ENCODE measurements around the gene ADGRD2. TPM values are rescaled to one million over a fixed set of nuclear protein-coding genes. Genes with fewer than 3 reads are reported as not detected.

The ADGRD2 gene
- total RNA-seq, 2 experiments from 2014 or later, result not detected

DNA sequence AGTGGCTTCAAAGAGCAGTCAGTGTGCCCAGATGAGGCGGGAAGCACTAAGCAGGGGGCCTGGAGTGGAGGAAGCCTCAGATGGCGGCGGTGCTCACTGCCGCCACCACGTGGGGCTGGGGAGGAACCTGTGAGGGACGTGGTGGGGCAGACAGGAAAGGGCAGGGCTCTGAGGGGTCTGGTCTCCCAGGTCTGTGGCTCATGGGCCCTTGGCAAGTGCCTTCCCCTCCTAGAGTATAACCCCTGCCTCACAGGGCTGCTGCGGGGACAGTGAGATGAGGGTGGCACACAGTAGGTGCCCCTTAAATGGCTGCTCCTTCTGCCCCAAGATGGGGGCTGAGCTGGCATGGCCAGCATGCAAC lies 30.4 kb downstream of the ADGRD2 start:
- no peaks in the 10 kb centered on the region for H3K4me1 Mint-ChIP-seq
- H3K9me3 Mint-ChIP-seq, result no peaks in the 10 kb centered on the region
- ChIA-PET CTCF (no interaction called here), POLR2A (no interaction called here)
- H3K27ac Mint-ChIP-seq, result no peak overlapping the region
- H3K27me3 Mint-ChIP-seq, result peaks cover 5% of the 10 kb centered on the region
- no peaks in the 10 kb centered on the region for H3K36me3 Mint-ChIP-seq (ENCODE audit: low read depth)
- H3K4me3 Mint-ChIP-seq, result no peak overlapping the region
- no peak for DNase-seq

DNA sequence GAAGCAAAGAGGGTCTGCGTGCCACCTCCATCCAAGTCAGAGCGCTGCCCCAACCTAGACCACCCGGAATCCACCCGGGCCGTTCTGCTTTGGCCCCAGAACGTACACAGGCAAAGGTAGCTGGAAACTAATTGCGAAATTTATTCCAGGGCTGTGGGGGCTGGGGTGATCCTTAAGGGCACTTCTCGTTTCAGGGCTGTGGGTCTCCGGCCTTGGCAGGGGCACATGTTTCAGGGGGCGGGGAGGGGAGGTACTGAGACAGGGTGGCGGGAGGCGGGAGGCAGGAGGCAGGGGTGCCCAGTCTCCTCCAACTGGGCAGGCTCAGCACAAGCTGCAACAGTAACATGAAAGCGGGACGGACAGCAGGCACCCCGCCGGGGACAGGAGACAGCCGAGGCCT lies 30.9 kb downstream of the ADGRD2 start:
- Mint-ChIP-seq H3K27me3 (peaks cover 5% of the 10 kb centered on the region), H3K36me3 (ENCODE audit: low read depth) (no peaks in the 10 kb centered on the region), H3K27ac (no peak overlapping the region), H3K4me3 (no peak overlapping the region), H3K4me1 (no peaks in the 10 kb centered on the region), H3K9me3 (no peaks in the 10 kb centered on the region)
- CTCF ChIA-PET, result no interaction called here
- no peak for DNase-seq
- POLR2A ChIA-PET, result no interaction called here

DNA sequence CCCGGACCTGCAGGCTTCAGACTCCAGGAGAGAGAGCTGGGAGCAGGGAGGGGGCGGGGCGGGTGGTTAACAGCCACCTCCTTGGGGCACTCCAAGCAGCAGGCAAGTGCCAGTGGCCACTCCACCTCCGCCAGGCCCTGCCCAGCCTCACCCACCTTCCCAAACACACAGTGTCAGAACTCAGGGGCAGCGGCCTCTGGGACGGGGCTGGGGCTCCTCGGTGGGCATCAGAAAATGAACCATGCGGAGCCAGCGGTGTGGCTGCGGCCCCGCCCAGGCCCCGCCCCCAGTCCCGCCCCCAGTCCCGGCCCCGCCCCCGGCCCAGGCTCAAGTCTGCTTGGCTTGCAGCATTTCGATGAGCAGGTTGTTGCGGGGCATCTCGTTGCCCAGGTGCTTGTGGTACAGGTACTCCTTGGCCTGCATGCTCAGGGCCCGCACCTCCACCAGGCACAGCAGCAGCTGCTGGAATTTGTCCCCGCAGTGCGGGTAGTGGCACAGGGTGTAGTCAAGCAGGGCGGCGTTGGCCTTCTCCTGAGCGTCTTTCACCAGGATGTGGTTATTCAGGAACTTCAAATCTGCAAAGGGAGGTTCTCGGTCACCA lies 32.3 kb downstream of the ADGRD2 start:
- Mint-ChIP-seq H3K27me3 (peaks cover 5% of the 10 kb centered on the region), H3K4me1 (no peaks in the 10 kb centered on the region), H3K27ac (no peak overlapping the region), H3K36me3 (ENCODE audit: low read depth) (no peaks in the 10 kb centered on the region), H3K4me3 (no peak overlapping the region), H3K9me3 (no peaks in the 10 kb centered on the region)
- DNase-seq, result no peak
- CTCF ChIA-PET, result no interaction called here
- POLR2A ChIA-PET, result no interaction called here

DNA sequence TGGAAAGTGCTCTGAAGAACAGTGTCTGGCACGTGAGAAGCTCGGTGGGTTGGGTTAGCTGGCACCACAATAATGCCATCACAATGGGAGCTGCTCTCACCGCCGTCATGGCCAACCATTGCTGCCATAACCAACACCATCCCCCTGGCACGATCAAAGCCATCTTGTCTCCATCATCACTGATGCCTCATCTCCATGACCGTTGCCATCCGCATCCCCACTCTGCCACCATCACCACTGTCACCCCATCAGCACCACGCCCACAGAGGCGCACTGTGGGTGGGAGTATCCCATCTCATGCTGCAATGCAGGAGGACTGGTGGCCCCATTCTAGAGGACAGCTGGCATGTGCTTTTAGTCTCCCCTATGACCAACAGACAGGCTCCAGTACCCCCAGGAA lies 33.2 kb downstream of the ADGRD2 start:
- POLR2A ChIA-PET, result no interaction called here
- H3K27ac Mint-ChIP-seq, result no peak overlapping the region
- no peak for DNase-seq
- CTCF ChIA-PET, result no interaction called here
- H3K4me3 Mint-ChIP-seq, result no peak overlapping the region
- no peaks in the 10 kb centered on the region for H3K9me3 Mint-ChIP-seq
- no peaks in the 10 kb centered on the region for H3K4me1 Mint-ChIP-seq
- peaks cover 3% of the 10 kb centered on the region for H3K27me3 Mint-ChIP-seq
- no peaks in the 10 kb centered on the region for H3K36me3 Mint-ChIP-seq (ENCODE audit: low read depth)

DNA sequence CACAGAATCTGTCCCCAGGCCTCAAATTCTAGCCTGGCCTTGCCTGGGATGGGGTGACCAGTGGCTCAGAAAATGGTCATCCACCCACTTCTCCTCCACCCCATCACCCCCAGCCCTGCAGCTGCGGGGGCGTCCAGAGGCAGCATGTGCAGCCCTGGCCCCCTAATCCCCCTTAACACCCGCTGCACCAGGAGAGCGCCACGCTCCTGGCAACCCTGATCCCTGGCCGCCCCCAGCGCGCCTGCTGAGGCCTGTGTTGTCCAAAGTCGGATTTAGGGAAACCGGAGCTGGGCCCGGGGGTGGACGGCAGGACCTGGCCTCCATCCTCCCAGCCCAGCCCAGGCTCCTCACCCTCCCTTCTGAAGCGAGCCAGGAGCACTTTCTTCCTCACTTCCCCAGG lies 35.0 kb downstream of the ADGRD2 start:
- H3K9me3 Mint-ChIP-seq, result no peaks in the 10 kb centered on the region
- H3K4me3 Mint-ChIP-seq, result no peak overlapping the region
- CTCF ChIA-PET, result no interaction called here
- H3K4me1 Mint-ChIP-seq, result no peaks in the 10 kb centered on the region
- no peak overlapping the region for H3K27ac Mint-ChIP-seq
- H3K36me3 Mint-ChIP-seq (ENCODE audit: low read depth), result no peaks in the 10 kb centered on the region
- POLR2A ChIA-PET, result no interaction called here
- no peak for DNase-seq
- H3K27me3 Mint-ChIP-seq, result peaks cover 3% of the 10 kb centered on the region

DNA sequence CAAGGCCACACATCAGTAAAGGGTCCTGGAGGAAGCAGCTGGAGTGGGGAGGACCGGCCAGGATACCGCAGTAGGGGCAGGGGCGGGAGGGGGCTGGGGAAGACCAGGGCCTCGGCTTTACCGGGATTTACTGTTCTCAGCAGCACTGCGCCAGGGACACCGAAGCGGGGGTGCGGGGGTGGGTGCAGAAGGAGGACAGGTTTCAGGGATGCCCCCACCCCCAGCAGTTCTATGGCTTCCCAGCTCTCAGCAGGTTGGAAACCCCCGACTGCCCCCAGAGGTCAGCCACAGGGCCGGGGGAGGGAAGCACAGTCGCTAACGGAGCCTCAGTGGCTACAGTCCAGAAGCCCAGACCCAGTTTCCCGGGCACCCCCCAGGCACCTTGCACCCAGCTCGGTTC lies 35.7 kb downstream of the ADGRD2 start:
- Mint-ChIP-seq H3K27ac (no peak overlapping the region), H3K36me3 (ENCODE audit: low read depth) (no peaks in the 10 kb centered on the region), H3K4me3 (no peak overlapping the region), H3K4me1 (no peaks in the 10 kb centered on the region), H3K27me3 (peaks cover 3% of the 10 kb centered on the region), H3K9me3 (no peaks in the 10 kb centered on the region)
- POLR2A ChIA-PET, result no interaction called here
- CTCF ChIA-PET, result no interaction called here
- no peak for DNase-seq

DNA sequence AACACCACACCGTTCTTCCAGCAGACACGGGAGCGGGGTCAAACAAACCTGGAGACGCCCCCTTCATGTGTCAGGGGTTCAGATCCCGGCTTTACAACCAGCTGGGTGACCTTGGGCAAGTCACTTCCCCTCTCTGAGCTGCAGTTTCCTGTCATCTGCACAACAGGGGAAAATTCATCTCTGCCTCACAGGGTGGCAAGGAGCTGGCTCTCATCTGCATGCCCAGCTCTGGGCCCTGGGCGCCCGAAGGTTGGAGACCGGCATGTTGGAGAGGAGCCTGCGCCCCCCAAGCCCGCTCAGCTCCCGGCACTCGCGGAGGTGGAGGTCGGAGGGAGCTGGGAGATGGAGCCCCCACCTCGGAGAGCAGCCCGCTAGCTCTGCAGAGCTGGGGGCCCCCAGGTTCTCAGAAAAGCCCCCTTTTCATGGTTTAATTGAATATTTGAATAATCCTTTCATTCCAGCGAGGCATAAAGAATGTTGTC lies 36.6 kb downstream of the ADGRD2 start:
- Mint-ChIP-seq H3K4me1 (no peaks in the 10 kb centered on the region), H3K27ac (no peak overlapping the region), H3K9me3 (no peaks in the 10 kb centered on the region), H3K4me3 (no peak overlapping the region), H3K36me3 (ENCODE audit: low read depth) (no peaks in the 10 kb centered on the region), H3K27me3 (peaks cover 3% of the 10 kb centered on the region)
- POLR2A ChIA-PET, result no interaction called here
- no peak for DNase-seq
- CTCF ChIA-PET, result no interaction called here

DNA sequence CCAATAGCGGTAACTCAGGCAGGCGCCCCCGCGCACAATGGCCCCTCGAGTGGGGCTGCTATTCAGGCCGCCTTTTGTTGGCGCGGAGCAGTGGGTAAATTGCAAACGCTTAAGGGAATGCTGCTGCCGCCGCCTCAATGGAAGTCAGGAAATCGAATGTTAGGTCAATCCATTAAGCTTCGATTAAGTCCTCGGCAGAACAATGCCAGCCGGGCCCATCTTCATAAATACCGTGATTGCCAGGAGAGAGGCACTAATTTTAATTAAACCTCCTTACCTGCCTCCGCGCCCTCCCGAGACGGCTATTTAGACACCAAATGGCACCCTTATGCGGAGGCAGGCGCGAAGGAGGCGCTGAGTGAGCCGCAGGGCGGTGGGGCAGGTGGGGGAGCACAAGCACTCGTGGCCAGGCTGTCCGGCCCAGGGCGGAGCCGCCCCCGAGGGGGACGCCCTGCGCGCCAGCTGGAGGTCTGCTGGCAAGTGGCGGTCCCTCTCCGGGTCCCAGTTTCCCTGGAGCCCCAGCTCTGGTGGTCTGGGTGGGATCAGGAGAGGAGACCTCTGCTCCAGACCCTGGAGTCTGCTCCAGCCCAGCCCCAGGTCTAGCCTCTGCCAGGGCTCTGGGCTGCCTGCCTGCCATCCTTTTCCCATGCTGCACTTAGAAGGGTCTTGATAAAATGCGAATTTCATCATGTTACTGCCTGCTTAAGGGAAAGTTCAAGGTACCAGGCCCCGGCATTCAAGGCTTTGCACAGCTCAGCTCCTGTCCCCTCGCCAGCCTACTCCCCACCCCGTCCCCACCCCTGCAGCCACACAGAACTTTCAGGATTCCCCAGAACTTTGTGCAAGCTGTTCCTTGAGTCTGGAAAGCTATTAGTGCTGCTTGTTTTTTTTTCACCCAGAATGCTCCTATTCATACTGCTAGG lies 37.3 kb downstream of the ADGRD2 start:
- no peak overlapping the region for H3K4me3 Mint-ChIP-seq
- CTCF ChIA-PET, result no interaction called here

DNA sequence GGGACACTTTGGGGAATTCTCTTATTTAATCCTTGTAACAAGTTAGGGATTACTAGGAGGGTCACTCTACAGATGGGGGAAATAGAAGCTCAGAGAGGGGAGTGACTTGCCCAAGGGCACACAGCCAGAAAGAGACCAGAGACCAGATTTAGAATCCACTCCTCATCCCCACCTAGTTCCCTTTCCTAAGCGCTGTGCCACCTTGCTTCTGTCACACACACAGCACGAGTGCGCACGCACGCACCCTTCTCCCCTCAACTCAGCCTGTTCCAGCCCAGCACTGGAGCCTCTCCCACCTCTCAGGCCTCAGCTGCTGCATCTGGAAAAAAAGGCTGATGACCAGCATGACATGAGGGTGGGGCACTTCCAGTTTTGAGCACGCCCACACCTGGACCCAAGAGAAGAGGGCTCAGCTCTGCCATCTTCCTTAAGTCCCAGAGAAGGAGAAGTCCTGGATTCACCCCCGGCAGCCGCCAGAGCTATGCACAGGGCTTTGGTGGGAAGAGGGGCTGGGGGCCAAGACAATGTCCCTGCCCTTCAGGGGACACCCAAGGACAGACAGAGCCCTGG lies 38.5 kb downstream of the ADGRD2 start:
- Mint-ChIP-seq H3K27ac (no peak overlapping the region), H3K27me3 (peaks cover 3% of the 10 kb centered on the region), H3K4me3 (no peak overlapping the region), H3K9me3 (no peaks in the 10 kb centered on the region), H3K36me3 (ENCODE audit: low read depth) (no peaks in the 10 kb centered on the region), H3K4me1 (no peaks in the 10 kb centered on the region)
- DNase-seq, result no peak
- POLR2A ChIA-PET, result no interaction called here
- CTCF ChIA-PET, result no interaction called here

More for the DNA sequence above, 37.3 kb downstream of the ADGRD2 start:
- DNase-seq, result no peak
- no peaks in the 10 kb centered on the region for H3K4me1 Mint-ChIP-seq
- H3K27me3 Mint-ChIP-seq, result peaks cover 3% of the 10 kb centered on the region
- H3K9me3 Mint-ChIP-seq, result no peaks in the 10 kb centered on the region
- POLR2A ChIA-PET, result no interaction called here
- H3K36me3 Mint-ChIP-seq (ENCODE audit: low read depth), result no peaks in the 10 kb centered on the region
- H3K27ac Mint-ChIP-seq, result no peak overlapping the region

DNA sequence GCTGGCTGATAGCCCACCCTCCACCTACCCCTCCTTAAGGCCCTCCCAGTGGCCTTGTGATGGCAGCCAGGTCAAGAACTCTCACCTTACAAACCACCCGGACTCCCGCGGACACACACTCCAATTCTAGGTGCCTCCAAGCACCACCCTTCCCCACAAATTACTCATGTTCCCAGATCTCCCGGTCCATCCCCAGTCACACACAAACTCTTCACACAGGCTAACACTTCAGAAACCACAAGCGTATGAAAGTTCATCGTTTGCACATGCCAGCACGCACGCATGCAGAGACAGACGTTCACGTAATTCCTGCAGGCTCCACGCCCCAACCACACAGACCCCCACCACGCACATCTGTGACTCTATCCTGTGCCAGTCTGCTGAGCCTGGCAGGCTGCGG lies 39.0 kb downstream of the ADGRD2 start:
- POLR2A ChIA-PET, result no interaction called here
- DNase-seq, result no peak
- Mint-ChIP-seq H3K9me3 (no peaks in the 10 kb centered on the region), H3K4me3 (no peak overlapping the region), H3K4me1 (no peaks in the 10 kb centered on the region), H3K36me3 (ENCODE audit: low read depth) (no peaks in the 10 kb centered on the region), H3K27me3 (peaks cover 3% of the 10 kb centered on the region), H3K27ac (no peak overlapping the region)
- CTCF ChIA-PET, result no interaction called here

DNA sequence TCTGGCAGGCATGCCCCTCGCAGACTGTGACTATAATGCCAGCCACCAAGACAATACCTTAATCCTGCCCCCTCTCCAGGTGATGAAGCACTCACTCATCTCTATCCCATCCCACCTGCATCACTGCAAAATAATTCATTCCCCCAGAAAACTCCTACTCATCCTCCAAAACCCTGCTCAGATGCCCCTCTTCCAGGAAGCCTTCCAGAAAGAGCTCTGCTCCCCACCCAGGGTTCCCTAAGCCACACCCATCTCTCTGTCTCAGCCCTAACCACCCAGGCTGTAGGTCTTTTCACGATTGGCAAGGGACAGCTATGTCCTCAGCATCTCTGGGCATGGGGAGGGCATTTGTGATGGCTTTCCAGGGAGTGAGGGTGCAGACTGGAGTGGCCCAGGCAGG lies 39.8 kb downstream of the ADGRD2 start:
- H3K4me3 Mint-ChIP-seq, result no peak overlapping the region
- POLR2A ChIA-PET, result no interaction called here
- no peaks in the 10 kb centered on the region for H3K36me3 Mint-ChIP-seq (ENCODE audit: low read depth)
- no peaks in the 10 kb centered on the region for H3K4me1 Mint-ChIP-seq
- DNase-seq, result no peak
- CTCF ChIA-PET, result interaction anchor here (0.6 kb wide), 1 partner anchor 19 kb away, joined by 4 read pairs; no protein-coding TSS in a partner anchor
- peaks cover 3% of the 10 kb centered on the region for H3K27me3 Mint-ChIP-seq
- no peaks in the 10 kb centered on the region for H3K9me3 Mint-ChIP-seq
- no peak overlapping the region for H3K27ac Mint-ChIP-seq

DNA sequence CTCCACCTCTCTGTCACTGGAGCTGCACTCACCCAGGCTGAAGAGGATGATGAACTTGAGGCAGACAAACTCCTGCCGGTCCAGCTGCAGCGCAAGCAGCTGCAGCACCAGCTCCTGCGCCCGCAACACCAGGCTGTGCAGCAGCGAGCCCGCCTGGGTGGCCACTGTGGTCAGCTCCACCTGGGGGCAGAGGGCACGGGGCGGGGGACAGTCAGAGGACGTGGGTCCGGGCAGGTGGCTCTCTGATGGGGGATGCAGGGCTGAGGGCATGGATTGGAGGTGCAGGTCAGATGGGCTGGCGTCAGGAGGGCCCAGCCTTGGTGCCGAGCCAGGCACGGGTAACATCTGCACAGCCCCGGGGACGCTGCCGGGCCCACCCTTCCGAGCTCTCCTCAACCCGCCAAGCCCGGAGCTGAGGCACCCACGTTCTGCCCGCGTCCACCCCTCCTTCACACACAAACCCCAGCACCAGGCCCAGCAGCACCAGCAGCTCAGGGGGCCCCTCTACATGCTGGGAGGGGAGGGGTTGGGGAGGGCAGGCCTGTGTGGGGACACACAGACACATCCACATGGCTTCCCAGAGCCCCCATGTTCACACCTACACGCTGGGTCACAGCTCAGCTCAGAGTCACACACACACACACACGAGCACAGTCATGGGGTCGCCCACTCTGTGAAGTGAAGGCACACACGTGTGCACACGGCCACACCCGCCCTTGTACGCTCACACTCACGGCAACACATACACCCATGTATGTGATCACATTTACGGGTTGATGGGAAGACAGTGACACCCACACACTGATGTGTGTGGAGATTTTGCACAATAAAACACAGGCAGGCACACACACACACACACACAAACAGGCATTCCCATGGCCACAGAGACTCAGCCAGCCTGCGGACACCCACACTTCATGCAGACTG lies 41.1 kb downstream of the ADGRD2 start:
- no peak for DNase-seq
- no peak overlapping the region for H3K4me3 Mint-ChIP-seq
- H3K4me1 Mint-ChIP-seq, result peaks cover 5% of the 10 kb centered on the region
- ChIA-PET POLR2A (no interaction called here), CTCF (no interaction called here)
- H3K36me3 Mint-ChIP-seq (ENCODE audit: low read depth), result no peaks in the 10 kb centered on the region
- H3K27me3 Mint-ChIP-seq, result peaks cover 3% of the 10 kb centered on the region
- H3K27ac Mint-ChIP-seq, result no peak overlapping the region
- no peaks in the 10 kb centered on the region for H3K9me3 Mint-ChIP-seq

DNA sequence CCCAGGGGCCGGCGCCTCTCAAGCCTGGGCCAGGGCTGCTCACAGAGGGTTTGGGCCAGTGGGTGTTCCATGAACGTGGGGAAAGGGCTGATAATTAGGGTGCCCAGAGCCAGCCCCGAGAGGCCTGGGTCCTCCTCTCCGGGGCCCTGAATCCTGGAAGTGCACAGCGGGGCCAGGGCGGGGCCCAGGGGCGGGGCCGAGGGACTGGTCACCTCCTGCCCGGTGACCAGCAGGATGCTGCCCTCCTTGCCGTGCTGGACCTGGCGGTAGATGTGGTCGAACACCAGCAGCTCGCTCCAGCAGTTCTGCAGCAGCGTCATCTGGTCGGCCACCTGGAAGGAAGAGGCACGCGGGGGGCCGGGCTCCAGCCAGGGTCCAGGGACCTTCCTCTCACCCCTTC lies 42.6 kb downstream of the ADGRD2 start:
- ChIA-PET CTCF (no interaction called here), POLR2A (no interaction called here)
- H3K4me3 Mint-ChIP-seq, result no peak overlapping the region
- no peak for DNase-seq
- no peaks in the 10 kb centered on the region for H3K36me3 Mint-ChIP-seq (ENCODE audit: low read depth)
- peaks cover 3% of the 10 kb centered on the region for H3K27me3 Mint-ChIP-seq
- no peak overlapping the region for H3K27ac Mint-ChIP-seq
- peaks cover 5% of the 10 kb centered on the region for H3K4me1 Mint-ChIP-seq
- H3K9me3 Mint-ChIP-seq, result no peaks in the 10 kb centered on the region

Measured in activated CD4-positive, alpha-beta memory T cell treated with anti-CD3 and anti-CD28 coated beads, Interleukin-2, amount 10 ng/mL, durations not matched to agents 7 days and 5 days (primary cell).